Measurements from ENCODE around the gene A2ML1.
"Not testable (repeated sequence)": the region's sequence is repeated elsewhere in the genome, so short reads cannot be mapped to it uniquely, and the experiment has no call there.

The A2ML1 gene

DNA sequence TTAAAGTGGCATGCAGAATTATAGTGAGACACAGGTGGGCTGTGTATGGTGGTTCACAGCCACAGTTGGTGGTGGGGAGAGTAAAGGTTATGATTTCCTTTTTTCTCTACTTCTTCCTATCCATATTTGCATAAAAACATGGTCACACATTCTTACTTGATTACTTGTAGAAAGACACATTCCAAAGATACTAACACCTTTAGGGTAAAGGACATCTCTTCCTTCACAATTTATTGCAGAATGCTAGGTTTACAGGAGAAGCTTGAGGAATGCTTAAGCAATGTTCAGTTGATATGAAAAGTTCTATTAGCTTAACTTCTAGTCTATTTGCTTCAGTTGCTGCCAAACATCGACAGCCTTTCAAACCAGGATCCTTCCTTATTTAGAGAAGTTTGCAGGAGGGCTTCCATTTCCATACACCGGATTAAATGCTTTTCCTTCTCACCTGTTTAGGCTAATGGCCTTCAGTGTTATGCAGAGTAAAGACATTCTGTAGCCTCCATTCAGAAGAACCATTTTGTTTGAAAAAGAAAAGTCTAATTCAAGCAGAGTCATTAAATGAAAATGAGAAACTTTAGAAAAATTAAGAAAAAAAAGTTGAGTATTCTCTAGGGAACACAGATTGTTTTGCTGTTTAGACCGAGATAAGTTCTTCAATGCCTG lies 89.3 kb downstream of the A2ML1 start:
- DNase-seq: no peak

DNA sequence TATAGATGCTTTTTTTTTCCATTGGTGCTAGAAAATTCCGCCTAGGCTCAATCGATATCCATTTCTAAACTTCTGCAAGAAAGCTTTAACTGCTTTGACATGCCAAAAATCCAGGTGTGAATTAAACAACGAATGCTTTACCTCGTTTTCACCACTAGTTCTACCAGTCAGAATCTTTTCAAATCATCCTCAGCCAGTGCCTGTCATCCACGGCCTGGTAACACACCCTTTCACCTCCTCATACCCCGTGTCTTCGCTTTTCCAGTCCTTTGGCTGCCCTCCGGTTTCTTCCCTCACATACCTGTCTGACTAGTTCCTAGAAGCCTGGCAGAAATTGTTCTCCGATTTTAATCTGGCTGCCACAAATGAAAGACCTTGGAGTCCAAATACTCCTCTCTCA lies 90.5 kb downstream of the A2ML1 start:
- peak; percentile 26 for DNase-seq

DNA sequence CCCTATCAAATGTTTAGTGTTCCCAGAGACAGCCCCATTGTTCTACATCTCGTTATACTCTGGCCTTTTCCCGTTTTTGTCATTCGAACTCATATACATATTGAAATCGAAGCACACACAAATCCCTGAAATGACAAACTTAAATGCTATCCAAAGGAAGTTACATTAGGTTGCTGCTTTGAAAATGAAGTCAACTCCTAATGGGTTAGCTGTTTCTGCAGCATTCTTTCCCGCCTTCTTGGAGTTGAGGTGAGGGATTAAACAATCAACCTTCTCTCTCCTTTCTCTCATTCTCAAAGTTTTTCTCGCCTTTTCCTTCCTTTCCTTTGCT lies 91.2 kb downstream of the A2ML1 start:
- DNase-seq: no peak

DNA sequence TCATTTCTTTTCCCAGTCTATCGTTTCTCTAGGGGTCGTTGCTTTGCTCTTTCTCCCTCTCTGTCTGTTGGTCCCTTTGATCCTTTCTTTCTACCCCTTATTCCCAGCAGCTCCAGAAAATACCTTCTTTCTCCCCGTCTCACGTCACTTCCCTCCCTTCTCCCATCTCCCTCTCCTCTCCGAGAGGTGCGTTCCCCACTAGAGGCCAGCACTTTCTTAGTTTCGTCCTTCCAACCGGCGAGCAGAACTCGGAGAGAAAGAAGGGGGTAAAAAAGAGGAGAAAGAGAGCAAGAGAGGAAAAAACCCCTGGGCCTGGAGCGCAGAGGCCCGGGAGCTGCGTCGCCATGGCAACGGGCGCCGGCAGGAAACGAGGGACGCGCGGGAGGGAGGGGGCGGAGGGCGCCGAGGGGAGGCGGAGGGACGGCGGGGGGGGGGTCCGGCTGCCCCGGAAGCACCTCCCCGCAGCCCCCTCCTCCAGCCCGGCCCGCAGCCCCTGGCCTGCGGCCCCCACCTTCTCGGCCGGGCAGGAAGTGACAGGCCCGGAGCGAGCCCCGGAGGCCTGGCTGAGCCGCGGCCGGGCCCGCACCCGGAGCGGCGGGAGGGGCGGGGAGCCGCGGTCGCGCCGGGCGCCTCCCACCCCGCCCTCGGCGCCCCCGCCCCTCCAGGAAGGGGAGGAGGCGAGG lies 91.8 kb downstream of the A2ML1 start, which contains the start of gene PHC1:
Gene PHC1 (plus strand): TSS at position 477 of the 683 bp plus-strand sequence. CDS start 3,169 bp downstream, outside the sequence.
- DNase-seq: peak; percentile 80

DNA sequence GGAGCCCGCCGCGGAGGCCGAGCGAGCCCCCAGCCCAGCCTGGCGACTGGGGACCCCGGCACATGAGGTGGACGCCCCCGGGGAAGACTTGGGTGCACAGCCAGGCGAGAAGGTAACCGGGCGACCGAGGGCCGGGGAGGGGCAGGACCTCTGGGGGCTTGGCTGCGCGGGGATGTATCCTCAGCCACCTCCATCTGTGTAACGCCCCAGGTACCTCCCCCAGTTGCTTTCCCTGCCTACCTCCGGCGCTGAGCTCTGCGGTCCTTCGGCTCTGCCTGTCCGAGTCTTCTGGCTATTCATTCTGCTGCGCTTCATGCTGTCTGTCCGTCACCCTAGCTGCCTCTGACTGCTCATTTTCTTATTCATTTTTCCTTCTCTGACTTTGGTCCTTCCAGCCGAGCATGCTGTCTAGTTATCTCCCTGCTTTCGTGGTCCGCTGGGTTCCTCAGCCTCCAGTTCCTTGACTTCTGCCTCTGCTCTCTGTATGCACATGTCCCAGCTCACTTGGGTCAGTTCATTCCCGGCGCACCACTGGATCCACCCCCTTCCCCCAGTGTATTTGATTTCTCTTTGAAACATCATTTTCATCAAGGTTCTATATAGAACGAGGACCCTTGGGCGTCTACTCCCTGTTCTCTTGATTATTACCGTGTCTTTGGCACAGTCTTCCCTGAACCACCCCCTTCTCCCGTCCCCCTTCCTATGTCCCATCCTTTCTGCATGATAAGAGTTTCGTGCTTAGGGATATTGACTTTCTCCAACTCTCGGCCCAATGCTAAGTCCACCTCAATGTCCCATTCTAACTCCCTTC lies 92.5 kb downstream of the A2ML1 start:
- peak; percentile 68 for DNase-seq

DNA sequence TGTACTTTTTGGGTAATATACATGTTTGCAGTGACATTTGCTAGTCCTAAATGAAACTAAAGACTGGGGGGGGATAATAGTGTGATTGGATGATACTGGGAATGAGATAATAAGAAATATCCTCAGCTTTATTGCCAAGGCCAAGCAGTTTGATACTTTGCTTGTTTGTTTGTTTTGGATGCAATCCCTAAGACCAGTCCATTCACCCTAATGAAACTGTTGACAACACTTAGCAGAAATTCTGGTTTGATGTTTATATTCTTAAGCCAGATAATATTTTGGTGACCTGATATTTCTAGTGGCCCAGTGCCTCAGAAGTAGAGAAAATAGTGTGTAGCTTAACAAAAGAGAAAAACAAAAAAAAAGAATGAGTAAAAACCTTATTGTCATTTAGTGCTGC lies 93.7 kb downstream of the A2ML1 start:
- no peak for DNase-seq

DNA sequence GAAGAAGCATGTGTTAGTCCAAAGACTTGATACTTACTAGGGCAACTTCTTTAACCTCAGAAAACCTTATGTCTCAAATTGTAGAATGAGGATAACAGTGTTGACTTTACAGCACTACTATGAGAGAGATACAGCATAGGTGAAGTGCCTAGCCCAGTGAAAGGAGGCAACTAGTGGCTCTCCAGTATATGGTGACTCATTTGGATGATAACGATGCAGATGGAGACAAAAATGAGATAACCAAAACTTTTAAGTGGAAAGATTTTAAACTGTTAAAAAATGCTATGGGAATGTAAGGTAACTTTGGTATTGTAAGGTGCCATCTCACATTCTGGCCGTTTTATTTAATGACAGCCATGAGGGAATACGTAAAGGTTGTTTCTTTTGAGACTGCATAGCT lies 94.6 kb downstream of the A2ML1 start:
- DNase-seq: no peak

DNA sequence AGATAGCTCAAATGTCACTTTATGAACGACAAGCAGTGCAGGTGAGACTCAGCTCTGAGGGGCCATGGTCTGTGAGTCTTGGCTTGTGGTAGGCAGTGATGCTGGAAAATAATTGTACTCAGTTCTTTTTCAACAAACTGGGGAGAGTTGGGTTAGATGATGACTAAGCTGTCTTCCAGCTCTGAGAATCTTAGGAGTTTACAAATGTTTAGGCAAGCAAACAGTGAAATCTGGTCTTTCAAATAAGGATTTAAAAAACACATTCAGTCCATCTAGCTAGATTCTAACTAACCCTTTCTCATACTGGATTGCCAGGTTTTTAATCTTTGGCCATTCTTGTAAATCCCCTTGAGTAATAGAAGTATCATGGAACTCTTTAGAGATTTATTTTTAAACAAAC lies 95.3 kb downstream of the A2ML1 start:
- no peak for DNase-seq

DNA sequence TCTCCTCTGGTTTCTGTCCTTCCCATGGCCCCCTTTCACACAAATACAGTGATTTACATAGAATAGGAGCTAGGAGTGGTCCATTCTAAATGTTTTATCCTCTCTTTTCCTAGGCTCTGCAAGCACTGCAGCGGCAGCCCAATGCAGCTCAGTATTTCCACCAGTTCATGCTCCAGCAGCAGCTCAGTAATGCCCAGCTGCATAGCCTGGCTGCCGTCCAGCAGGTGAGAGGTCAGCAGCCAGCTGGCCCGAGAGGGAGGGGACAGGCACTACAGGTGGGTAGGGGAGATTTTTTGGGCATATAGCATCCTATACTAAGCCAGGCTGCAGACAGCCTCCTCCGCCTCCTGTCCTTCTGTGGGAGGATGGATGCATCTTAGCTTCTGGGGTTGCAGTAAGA lies 97.2 kb downstream of the A2ML1 start:
- DNase-seq: not testable (repeated sequence)

DNA sequence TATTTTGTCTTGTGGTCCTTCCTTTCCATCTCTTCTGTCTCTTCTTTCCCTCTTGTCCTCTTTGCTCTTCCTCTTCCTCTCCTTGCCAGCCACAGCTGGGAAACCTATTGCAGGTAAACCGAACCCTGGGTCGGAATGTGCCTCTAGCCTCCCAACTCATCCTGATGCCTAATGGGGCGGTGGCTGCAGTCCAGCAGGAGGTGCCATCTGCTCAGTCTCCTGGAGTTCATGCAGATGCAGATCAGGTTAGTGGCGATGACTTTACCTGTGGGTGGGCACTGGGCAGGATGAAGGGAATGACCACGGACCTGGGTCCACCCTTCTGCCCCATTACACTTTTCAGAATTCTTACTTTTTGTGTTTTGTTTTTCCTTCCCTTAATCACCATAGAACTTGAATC lies 100.1 kb downstream of the A2ML1 start:
- DNase-seq: no peak

Data from OCI-M1 (cell line).